ENCODE measurements around the gene BEND7.

Gene BEND7

GRCh38 chr10:13425397-13425796, 103.4 kb downstream of the BEND7 start:
- Histone ChIP-seq H3F3A (ENCODE audit: control insufficient read depth, insufficient read depth) (no peaks in the 10 kb centered on the region), H3K4me2 (ENCODE audit: low read length) (no peak overlapping the region), H3K27me3 (ENCODE audit: control insufficient read depth, low read length) (peaks cover 27% of the 10 kb centered on the region), H3K79me2 (ENCODE audit: control insufficient read depth, low read length) (no peaks in the 10 kb centered on the region), H3K36me3 (ENCODE audit: control insufficient read depth, low read length) (no peaks in the 10 kb centered on the region), H3K9me2 (replicated peaks; ENCODE audit: control insufficient read depth, low read length) (no peaks in the 10 kb centered on the region), H4K20me1 (ENCODE audit: control insufficient read depth, insufficient read depth, low read depth, low read length) (no peaks in the 10 kb centered on the region), H3K27ac (ENCODE audit: low read depth, low read length) (no peak overlapping the region), H3K4me1 (ENCODE audit: control insufficient read depth, low read length) (peaks cover 32% of the 10 kb centered on the region), H3K4me3 (ENCODE audit: low read length) (no peak overlapping the region), H3K9me3 (ENCODE audit: control insufficient read depth, insufficient read depth, low read length) (no peaks in the 10 kb centered on the region)
- TF ChIP-seq EZH2phosphoT487 (IDR thresholded peaks at IDR 0.05; ENCODE audit: borderline replicate concordance, low read length) (no peak), CTCF (IDR thresholded peaks at IDR 0.05; ENCODE audit: low read depth, low read length, poor library complexity, severe bottlenecking) (no peak)

- no peak overlapping the region for H3K27ac ChIP-seq (ENCODE audit: low read depth, low read length)
- no peaks in the 10 kb centered on the region for H3K36me3 ChIP-seq (ENCODE audit: control insufficient read depth, low read length)
- TF ChIP-seq EZH2phosphoT487 (IDR thresholded peaks at IDR 0.05; ENCODE audit: borderline replicate concordance, low read length) (no peak), CTCF (IDR thresholded peaks at IDR 0.05; ENCODE audit: low read depth, low read length, poor library complexity, severe bottlenecking) (no peak)
- no peaks in the 10 kb centered on the region for H4K20me1 ChIP-seq (ENCODE audit: control insufficient read depth, insufficient read depth, low read depth, low read length)
- no peaks in the 10 kb centered on the region for H3K9me3 ChIP-seq (ENCODE audit: control insufficient read depth, insufficient read depth, low read length)
- H3K79me2 ChIP-seq (ENCODE audit: control insufficient read depth, low read length) = no peaks in the 10 kb centered on the region
- peak overlapping the region; percentile 48; the same call in 1 of the 2 replicates for H3K4me3 ChIP-seq (ENCODE audit: low read length)
- peak overlapping the region; percentile 69 for H3K4me2 ChIP-seq (ENCODE audit: low read length)
- no peaks in the 10 kb centered on the region for H3K9me2 ChIP-seq (replicated peaks; ENCODE audit: control insufficient read depth, low read length)
- no peaks in the 10 kb centered on the region for H3F3A ChIP-seq (ENCODE audit: control insufficient read depth, insufficient read depth)
- peaks cover 32% of the 10 kb centered on the region for H3K4me1 ChIP-seq (ENCODE audit: control insufficient read depth, low read length)
- H3K27me3 ChIP-seq (ENCODE audit: control insufficient read depth, low read length) = peaks cover 25% of the 10 kb centered on the region
Measured at GRCh38 chr10:13422800-13423199, 106.0 kb downstream of the BEND7 start.

GRCh38 chr10:13421382-13421917, 107.4 kb downstream of the BEND7 start:
- no peaks in the 10 kb centered on the region for H3K9me2 ChIP-seq (replicated peaks; ENCODE audit: control insufficient read depth, low read length)
- H3K4me2 ChIP-seq (ENCODE audit: low read length) = no peak overlapping the region
- H3K4me3 ChIP-seq (ENCODE audit: low read length) = no peak overlapping the region
- no peaks in the 10 kb centered on the region for H3K36me3 ChIP-seq (ENCODE audit: control insufficient read depth, low read length)
- no peaks in the 10 kb centered on the region for H4K20me1 ChIP-seq (ENCODE audit: control insufficient read depth, insufficient read depth, low read depth, low read length)
- TF ChIP-seq EZH2phosphoT487 (IDR thresholded peaks at IDR 0.05; ENCODE audit: borderline replicate concordance, low read length) (no peak), CTCF (IDR thresholded peaks at IDR 0.05; ENCODE audit: low read depth, low read length, poor library complexity, severe bottlenecking) (no peak)
- peaks cover 25% of the 10 kb centered on the region for H3K27me3 ChIP-seq (ENCODE audit: control insufficient read depth, low read length)
- no peaks in the 10 kb centered on the region for H3K79me2 ChIP-seq (ENCODE audit: control insufficient read depth, low read length)
- H3K9me3 ChIP-seq (ENCODE audit: control insufficient read depth, insufficient read depth, low read length) = no peaks in the 10 kb centered on the region
- H3F3A ChIP-seq (ENCODE audit: control insufficient read depth, insufficient read depth) = no peaks in the 10 kb centered on the region
- H3K4me1 ChIP-seq (ENCODE audit: control insufficient read depth, low read length) = peaks cover 32% of the 10 kb centered on the region
- H3K27ac ChIP-seq (ENCODE audit: low read depth, low read length) = no peak overlapping the region
